ENCODE measurements around the gene ITSN1.
"Not testable (repeated sequence)": the region's sequence is repeated elsewhere in the genome, so short reads cannot be mapped to it uniquely, and the experiment has no call there.

- not testable (repeated sequence) for TF ChIP-seq EZH2 (IDR thresholded peaks at IDR 0.05; ENCODE audit: low read depth, unreplicated experiment); POLR2AphosphoS5 (IDR thresholded peaks at IDR 0.05; ENCODE audit: low read depth); CTCF (conservative IDR thresholded peaks at IDR 0.05; ENCODE audit: low read depth in 2 of 2); JUNB (IDR thresholded peaks at IDR 0.05; ENCODE audit: unreplicated experiment); CREB1 (CRISPR knock-in tag; IDR thresholded peaks at IDR 0.05; ENCODE audit: low read depth); REST (IDR thresholded peaks at IDR 0.05; ENCODE audit: unreplicated experiment); STAT1 (IDR thresholded peaks at IDR 0.05; ENCODE audit: unreplicated experiment); ZNF114 (CRISPR knock-in tag; IDR thresholded peaks at IDR 0.05); EZH2phosphoT487 (IDR thresholded peaks at IDR 0.05; ENCODE audit: unreplicated experiment); ZNF331 (CRISPR knock-in tag; IDR thresholded peaks at IDR 0.05; ENCODE audit: low read depth); ETS1 (IDR thresholded peaks at IDR 0.05)
- TF ChIP-seq, protein P1, sequence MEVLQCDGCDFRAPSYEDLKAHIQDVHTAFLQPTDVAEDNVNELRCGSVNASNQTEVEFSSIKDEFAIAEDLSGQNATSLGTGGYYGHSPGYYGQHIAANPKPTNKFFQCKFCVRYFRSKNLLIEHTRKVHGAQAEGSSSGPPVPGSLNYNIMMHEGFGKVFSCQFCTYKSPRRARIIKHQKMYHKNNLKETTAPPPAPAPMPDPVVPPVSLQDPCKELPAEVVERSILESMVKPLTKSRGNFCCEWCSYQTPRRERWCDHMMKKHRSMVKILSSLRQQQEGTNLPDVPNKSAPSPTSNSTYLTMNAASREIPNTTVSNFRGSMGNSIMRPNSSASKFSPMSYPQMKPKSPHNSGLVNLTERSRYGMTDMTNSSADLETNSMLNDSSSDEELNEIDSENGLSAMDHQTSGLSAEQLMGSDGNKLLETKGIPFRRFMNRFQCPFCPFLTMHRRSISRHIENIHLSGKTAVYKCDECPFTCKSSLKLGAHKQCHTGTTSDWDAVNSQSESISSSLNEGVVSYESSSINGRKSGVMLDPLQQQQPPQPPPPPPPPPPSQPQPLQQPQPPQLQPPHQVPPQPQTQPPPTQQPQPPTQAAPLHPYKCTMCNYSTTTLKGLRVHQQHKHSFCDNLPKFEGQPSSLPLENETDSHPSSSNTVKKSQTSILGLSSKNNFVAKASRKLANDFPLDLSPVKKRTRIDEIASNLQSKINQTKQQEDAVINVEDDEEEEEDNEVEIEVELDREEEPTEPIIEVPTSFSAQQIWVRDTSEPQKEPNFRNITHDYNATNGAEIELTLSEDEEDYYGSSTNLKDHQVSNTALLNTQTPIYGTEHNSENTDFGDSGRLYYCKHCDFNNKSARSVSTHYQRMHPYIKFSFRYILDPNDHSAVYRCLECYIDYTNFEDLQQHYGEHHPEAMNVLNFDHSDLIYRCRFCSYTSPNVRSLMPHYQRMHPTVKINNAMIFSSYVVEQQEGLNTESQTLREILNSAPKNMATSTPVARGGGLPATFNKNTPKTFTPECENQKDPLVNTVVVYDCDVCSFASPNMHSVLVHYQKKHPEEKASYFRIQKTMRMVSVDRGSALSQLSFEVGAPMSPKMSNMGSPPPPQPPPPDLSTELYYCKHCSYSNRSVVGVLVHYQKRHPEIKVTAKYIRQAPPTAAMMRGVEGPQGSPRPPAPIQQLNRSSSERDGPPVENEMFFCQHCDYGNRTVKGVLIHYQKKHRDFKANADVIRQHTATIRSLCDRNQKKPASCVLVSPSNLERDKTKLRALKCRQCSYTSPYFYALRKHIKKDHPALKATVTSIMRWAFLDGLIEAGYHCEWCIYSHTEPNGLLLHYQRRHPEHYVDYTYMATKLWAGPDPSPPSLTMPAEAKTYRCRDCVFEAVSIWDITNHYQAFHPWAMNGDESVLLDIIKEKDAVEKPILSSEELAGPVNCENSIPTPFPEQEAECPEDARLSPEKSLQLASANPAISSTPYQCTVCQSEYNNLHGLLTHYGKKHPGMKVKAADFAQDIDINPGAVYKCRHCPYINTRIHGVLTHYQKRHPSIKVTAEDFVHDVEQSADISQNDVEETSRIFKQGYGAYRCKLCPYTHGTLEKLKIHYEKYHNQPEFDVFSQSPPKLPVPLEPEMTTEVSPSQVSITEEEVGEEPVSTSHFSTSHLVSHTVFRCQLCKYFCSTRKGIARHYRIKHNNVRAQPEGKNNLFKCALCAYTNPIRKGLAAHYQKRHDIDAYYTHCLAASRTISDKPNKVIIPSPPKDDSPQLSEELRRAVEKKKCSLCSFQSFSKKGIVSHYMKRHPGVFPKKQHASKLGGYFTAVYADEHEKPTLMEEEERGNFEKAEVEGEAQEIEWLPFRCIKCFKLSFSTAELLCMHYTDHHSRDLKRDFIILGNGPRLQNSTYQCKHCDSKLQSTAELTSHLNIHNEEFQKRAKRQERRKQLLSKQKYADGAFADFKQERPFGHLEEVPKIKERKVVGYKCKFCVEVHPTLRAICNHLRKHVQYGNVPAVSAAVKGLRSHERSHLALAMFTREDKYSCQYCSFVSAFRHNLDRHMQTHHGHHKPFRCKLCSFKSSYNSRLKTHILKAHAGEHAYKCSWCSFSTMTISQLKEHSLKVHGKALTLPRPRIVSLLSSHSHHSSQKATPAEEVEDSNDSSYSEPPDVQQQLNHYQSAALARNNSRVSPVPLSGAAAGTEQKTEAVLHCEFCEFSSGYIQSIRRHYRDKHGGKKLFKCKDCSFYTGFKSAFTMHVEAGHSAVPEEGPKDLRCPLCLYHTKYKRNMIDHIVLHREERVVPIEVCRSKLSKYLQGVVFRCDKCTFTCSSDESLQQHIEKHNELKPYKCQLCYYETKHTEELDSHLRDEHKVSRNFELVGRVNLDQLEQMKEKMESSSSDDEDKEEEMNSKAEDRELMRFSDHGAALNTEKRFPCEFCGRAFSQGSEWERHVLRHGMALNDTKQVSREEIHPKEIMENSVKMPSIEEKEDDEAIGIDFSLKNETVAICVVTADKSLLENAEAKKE (CRISPR knock-in tag; IDR thresholded peaks at IDR 0.05): not testable (repeated sequence)
Measured at GRCh38 chr21:33626151-33626550, 16.1 kb upstream of the ITSN1 start.
